ENCODE results near the gene GALNT2.

GALNT2 gene

DNA sequence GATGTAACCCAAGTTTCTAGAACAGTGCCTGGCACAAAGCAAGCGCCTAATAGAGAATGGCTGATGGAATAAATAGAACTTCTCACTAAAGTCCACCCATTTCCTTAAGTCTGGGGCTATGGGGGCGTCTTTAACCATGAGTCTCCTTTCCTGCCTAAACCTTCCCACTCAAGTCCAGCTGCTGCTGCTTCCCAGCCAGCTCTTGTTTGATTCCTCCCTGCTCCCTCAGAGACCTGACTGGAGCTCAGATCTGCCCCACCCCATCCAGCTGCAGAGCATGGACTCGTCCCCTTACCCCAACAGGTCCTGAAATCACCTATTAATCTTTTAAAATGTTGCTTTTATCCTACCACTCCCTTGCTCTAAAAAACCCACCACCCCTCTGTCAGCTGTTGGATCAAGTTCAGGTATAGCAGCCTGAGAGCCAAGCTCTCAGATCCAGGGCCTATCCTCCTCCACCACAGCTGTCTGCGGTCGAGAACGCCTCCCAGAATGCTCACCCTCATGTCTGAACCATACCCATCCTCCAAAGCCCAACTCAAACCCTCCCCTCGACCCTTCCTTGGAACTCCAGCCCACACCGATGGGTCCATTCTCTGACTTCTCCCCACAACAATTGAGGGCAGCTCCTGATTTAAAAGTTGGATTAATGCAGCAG, 12.8 kb upstream of the GALNT2 start:
- Histone ChIP-seq H3K27ac (replicated peaks) (no peak overlapping the region), H3K4me3 (replicated peaks; ENCODE audit: insufficient read depth, low read length) (no peak overlapping the region), H3K27me3 (ENCODE audit: insufficient read depth, poor library complexity, severe bottlenecking) (no peaks in the 10 kb centered on the region)
- TF ChIP-seq, protein P1, sequence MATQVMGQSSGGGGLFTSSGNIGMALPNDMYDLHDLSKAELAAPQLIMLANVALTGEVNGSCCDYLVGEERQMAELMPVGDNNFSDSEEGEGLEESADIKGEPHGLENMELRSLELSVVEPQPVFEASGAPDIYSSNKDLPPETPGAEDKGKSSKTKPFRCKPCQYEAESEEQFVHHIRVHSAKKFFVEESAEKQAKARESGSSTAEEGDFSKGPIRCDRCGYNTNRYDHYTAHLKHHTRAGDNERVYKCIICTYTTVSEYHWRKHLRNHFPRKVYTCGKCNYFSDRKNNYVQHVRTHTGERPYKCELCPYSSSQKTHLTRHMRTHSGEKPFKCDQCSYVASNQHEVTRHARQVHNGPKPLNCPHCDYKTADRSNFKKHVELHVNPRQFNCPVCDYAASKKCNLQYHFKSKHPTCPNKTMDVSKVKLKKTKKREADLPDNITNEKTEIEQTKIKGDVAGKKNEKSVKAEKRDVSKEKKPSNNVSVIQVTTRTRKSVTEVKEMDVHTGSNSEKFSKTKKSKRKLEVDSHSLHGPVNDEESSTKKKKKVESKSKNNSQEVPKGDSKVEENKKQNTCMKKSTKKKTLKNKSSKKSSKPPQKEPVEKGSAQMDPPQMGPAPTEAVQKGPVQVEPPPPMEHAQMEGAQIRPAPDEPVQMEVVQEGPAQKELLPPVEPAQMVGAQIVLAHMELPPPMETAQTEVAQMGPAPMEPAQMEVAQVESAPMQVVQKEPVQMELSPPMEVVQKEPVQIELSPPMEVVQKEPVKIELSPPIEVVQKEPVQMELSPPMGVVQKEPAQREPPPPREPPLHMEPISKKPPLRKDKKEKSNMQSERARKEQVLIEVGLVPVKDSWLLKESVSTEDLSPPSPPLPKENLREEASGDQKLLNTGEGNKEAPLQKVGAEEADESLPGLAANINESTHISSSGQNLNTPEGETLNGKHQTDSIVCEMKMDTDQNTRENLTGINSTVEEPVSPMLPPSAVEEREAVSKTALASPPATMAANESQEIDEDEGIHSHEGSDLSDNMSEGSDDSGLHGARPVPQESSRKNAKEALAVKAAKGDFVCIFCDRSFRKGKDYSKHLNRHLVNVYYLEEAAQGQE (IDR thresholded peaks at IDR 0.05; ENCODE audit: insufficient replicate concordance, low read depth): no peak
- no peak for TF ChIP-seq POLR2AphosphoS5 (IDR thresholded peaks at IDR 0.05; ENCODE audit: low read depth)
- TF ChIP-seq, protein P2, sequence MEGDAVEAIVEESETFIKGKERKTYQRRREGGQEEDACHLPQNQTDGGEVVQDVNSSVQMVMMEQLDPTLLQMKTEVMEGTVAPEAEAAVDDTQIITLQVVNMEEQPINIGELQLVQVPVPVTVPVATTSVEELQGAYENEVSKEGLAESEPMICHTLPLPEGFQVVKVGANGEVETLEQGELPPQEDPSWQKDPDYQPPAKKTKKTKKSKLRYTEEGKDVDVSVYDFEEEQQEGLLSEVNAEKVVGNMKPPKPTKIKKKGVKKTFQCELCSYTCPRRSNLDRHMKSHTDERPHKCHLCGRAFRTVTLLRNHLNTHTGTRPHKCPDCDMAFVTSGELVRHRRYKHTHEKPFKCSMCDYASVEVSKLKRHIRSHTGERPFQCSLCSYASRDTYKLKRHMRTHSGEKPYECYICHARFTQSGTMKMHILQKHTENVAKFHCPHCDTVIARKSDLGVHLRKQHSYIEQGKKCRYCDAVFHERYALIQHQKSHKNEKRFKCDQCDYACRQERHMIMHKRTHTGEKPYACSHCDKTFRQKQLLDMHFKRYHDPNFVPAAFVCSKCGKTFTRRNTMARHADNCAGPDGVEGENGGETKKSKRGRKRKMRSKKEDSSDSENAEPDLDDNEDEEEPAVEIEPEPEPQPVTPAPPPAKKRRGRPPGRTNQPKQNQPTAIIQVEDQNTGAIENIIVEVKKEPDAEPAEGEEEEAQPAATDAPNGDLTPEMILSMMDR (IDR thresholded peaks at IDR 0.05; ENCODE audit: insufficient read depth, low read length): no peak
- no peak for TF ChIP-seq GABPA (IDR thresholded peaks at IDR 0.05; ENCODE audit: low read depth)
- TF ChIP-seq SPI1 (IDR thresholded peaks at IDR 0.05; ENCODE audit: borderline replicate concordance, low read depth): no peak
- DNase-seq (ENCODE audit: low read depth in 1 of 2, low spot score in 1 of 2): no peak

DNA sequence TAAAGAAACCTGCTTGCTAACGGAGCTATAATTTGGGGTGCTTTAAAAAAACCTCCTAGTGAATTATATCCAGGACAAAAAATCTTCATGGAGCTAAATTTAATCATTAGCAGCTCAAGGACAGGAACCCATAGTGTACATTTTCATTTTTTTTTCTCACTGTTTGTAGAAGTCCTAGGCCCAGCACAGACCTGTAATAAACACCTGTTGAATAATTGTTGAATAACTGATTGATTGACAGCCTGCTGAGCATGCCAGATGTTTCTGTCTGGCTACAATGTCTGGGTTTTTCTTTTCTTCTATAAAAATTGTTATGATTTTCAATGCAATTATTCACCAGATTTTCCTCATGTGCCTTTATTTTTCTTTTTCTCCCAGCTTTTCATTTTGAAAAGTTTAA, 10.9 kb upstream of the GALNT2 start:
- TF ChIP-seq, protein P2 (IDR thresholded peaks at IDR 0.05; ENCODE audit: insufficient read depth, low read length): no peak
- TF ChIP-seq GABPA (IDR thresholded peaks at IDR 0.05; ENCODE audit: low read depth) (no peak), SPI1 (IDR thresholded peaks at IDR 0.05; ENCODE audit: borderline replicate concordance, low read depth) (no peak)
- TF ChIP-seq, protein P1 (IDR thresholded peaks at IDR 0.05; ENCODE audit: insufficient replicate concordance, low read depth): no peak

DNA sequence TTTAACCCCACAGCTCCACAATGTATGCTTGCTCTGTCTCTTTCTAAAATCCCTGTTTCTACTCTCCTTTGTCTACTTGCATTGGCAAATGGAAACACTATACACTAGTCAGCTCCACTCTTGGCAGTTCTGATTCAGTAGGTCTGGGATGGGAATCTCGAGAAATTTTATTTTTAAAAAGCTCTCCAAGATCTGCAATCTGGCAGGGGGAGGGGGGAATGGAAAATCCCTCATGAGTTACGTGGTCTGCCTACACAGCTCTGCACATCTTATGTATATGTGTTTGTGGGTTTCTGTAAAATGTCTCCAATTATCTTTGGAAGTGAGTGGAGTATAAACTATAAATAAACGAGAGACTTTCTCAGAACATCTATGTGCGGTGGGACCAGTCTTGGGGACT, 9.9 kb upstream of the GALNT2 start:
- TF ChIP-seq GABPA (IDR thresholded peaks at IDR 0.05; ENCODE audit: low read depth) (no peak), POLR2AphosphoS5 (IDR thresholded peaks at IDR 0.05; ENCODE audit: low read depth) (no peak), SPI1 (IDR thresholded peaks at IDR 0.05; ENCODE audit: borderline replicate concordance, low read depth) (no peak)
- TF ChIP-seq, protein P1 (IDR thresholded peaks at IDR 0.05; ENCODE audit: insufficient replicate concordance, low read depth): no peak
- TF ChIP-seq, protein P2 (IDR thresholded peaks at IDR 0.05; ENCODE audit: insufficient read depth, low read length): no peak
- no peak for DNase-seq (ENCODE audit: low read depth in 1 of 2, low spot score in 1 of 2)
- Histone ChIP-seq H3K27me3 (ENCODE audit: insufficient read depth, poor library complexity, severe bottlenecking) (no peaks in the 10 kb centered on the region), H3K27ac (replicated peaks) (no peak overlapping the region), H3K4me3 (replicated peaks; ENCODE audit: insufficient read depth, low read length) (no peak overlapping the region)

More for the DNA sequence above, 10.9 kb upstream of the GALNT2 start:
- DNase-seq (ENCODE audit: low read depth in 1 of 2, low spot score in 1 of 2): no peak
- H3K27me3 ChIP-seq (ENCODE audit: insufficient read depth, poor library complexity, severe bottlenecking): no peaks in the 10 kb centered on the region
- no peak overlapping the region for H3K4me3 ChIP-seq (replicated peaks; ENCODE audit: insufficient read depth, low read length)
- H3K27ac ChIP-seq (replicated peaks): no peak overlapping the region
